Effector CD4-positive, alpha-beta T cell (primary cell): ENCODE results near the gene AR.

Experiments
- DNase-seq: peaks from one replicate; pipeline ENCODE4 v3.0.0-alpha.2; 2020
- total RNA-seq: gene quantifications from one replicate; lab custom pipeline; 2026; lab: John Stamatoyannopoulos, UW

Gene AR
- 0.75 reads per million for total RNA-seq

DNA sequence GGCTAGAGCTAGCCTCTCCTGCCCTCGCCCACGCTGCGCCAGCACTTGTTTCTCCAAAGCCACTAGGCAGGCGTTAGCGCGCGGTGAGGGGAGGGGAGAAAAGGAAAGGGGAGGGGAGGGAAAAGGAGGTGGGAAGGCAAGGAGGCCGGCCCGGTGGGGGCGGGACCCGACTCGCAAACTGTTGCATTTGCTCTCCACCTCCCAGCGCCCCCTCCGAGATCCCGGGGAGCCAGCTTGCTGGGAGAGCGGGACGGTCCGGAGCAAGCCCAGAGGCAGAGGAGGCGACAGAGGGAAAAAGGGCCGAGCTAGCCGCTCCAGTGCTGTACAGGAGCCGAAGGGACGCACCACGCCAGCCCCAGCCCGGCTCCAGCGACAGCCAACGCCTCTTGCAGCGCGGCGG lies at the start of gene AR:
AR (plus strand) TSS at position 204 of the 400 bp plus-strand sequence. CDS start 1,126 bp downstream, outside the sequence.
- no peak for DNase-seq

- no peak for DNase-seq
These were observed 43.2 kb upstream of the AR start for GRCh38 chrX:67500617-67501016.

DNA sequence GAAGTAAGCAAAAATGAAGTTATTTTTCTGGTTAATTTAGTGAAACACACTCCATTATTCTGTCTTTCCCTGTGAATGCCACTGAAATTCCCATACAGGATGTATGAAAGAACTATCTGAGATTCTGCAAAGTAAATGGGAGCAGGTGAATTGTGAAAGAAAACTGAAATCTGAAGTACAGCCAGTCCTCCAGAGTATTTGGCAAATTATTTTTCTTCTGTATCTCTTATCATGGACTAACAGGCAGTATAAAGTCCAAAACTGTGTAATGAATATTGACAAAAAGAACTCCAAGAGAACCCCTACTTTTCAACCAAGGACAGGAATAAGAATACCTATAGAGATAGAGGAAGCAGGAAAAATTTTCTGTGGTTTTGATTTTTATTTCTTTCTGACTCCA lies 40.8 kb upstream of the AR start:
- DNase-seq, result no peak

GRCh38 chrX:67503453-67503852 lies 40.4 kb upstream of the AR start:
- no peak for DNase-seq

- no peak for DNase-seq
These were observed 23.1 kb upstream of the AR start for GRCh38 chrX:67520671-67521070.

- DNase-seq, result no peak
These were observed 20.7 kb upstream of the AR start for GRCh38 chrX:67523002-67523681.

DNA sequence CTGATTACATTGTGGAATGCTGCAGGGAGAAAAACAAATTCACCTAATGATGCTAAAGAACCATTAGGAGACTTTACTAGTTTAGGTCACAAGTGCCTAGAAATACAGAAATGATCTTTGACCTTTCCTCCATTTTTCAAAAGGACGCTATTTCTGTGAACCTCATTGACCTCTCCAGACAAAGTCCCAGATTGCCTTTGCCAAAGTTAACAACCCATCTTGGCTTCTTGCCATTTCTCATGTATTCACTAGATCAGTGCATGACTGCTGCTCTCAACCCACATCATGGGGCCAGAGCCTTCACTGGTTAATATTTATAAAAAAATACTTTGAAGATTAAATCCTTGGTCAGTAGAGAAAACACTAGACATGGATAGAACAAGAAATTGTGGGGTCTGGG lies 19.9 kb upstream of the AR start:
- no peak for DNase-seq

GRCh38 chrX:67524428-67524827 lies 19.4 kb upstream of the AR start:
- no peak for DNase-seq

DNA sequence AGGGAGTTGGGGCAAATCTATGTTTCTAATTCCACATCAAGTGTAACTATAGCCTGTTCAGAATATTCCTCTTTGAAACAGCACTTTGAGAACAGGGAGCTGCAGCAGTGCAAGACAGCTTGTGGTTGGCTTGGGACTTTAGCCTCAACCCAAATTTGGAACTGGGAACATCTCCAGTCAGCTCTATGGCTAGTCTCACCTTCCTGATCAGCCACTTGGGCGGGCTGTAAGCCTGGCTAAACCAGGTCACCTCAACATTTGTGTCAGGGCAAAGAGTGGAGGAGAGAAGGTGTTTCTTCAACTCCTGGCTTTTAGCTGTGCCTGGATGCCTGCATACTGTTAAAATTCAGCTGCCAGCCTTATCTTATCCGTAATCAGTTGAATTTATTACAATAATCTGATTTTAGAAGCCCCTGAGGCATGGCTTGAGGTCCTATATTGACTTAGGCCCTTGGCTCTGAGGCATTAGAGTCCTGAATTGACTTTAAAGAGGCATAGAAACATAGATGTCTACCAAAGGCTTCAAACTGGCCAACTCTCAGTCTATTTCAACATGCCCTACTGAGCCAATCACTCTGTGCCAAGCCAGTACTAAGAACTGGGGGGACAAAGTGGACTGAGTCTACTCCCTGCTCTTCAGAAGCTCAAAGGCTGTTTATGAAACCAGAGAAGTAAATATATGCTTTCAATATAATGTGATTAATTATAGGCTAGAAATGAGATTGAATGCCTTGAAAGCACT lies 18.7 kb upstream of the AR start:
- DNase-seq, result no peak

DNA sequence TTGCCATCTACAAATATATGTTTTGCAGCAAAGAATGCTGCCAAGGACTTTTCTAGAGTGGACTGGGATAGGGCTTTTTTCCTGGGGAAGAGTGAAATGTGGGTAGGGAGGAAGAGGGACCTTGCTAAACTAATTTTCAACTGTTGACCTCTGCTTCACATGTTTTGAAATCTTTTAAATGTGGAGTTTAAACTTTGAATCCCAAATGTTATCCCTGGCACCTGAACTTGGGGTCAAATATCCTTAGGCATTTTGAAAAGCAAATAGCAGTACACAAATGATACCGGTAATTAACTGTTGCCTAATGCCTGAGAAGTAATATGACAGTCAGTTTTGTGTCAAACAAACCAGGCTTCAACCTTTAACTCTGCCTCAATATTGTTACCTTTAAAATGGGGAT lies 7.3 kb upstream of the AR start:
- DNase-seq, result no peak

GRCh38 chrX:67538383-67538782 lies 5.4 kb upstream of the AR start:
- no peak for DNase-seq

DNA sequence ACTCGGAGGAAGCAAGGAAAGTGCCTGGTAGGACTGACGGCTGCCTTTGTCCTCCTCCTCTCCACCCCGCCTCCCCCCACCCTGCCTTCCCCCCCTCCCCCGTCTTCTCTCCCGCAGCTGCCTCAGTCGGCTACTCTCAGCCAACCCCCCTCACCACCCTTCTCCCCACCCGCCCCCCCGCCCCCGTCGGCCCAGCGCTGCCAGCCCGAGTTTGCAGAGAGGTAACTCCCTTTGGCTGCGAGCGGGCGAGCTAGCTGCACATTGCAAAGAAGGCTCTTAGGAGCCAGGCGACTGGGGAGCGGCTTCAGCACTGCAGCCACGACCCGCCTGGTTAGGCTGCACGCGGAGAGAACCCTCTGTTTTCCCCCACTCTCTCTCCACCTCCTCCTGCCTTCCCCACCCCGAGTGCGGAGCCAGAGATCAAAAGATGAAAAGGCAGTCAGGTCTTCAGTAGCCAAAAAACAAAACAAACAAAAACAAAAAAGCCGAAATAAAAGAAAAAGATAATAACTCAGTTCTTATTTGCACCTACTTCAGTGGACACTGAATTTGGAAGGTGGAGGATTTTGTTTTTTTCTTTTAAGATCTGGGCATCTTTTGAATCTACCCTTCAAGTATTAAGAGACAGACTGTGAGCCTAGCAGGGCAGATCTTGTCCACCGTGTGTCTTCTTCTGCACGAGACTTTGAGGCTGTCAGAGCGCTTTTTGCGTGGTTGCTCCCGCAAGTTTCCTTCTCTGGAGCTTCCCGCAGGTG lies 637 bp downstream of the AR start:
- DNase-seq, result no peak

GRCh38 chrX:67545036-67545821 lies 1.4 kb downstream of the AR start:
- DNase-seq, result no peak

DNA sequence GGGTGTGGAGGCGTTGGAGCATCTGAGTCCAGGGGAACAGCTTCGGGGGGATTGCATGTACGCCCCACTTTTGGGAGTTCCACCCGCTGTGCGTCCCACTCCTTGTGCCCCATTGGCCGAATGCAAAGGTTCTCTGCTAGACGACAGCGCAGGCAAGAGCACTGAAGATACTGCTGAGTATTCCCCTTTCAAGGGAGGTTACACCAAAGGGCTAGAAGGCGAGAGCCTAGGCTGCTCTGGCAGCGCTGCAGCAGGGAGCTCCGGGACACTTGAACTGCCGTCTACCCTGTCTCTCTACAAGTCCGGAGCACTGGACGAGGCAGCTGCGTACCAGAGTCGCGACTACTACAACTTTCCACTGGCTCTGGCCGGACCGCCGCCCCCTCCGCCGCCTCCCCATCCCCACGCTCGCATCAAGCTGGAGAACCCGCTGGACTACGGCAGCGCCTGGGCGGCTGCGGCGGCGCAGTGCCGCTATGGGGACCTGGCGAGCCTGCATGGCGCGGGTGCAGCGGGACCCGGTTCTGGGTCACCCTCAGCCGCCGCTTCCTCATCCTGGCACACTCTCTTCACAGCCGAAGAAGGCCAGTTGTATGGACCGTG lies 2.2 kb downstream of the AR start:
- no peak for DNase-seq

- DNase-seq, result no peak
These were observed 2.9 kb downstream of the AR start for GRCh38 chrX:67546496-67547423.

GRCh38 chrX:67555578-67556203 lies 11.9 kb downstream of the AR start:
- no peak for DNase-seq

GRCh38 chrX:67558267-67558666 lies 14.4 kb downstream of the AR start:
- DNase-seq, result no peak

- no peak for DNase-seq
These were observed 19.9 kb downstream of the AR start for GRCh38 chrX:67563469-67564448.

DNA sequence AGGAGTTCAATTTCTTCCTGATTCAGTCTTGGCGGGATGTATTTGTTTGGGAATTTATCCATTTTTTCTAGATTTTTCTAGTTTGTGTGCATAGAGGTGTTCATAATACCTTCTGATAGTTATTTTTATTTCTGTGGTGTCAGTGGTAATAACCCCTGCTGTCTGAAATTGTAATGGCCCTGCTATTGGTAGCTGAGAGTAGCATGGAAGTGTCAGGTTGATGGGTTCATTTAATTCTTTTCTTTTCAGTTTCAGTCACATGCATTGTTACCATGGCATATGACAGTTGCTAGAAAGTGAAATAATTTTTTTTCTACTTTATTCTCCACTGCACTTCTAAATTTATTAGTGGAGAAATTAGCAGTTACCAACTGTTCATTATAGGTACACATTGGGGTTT lies 20.7 kb downstream of the AR start:
- DNase-seq, result no peak

DNA sequence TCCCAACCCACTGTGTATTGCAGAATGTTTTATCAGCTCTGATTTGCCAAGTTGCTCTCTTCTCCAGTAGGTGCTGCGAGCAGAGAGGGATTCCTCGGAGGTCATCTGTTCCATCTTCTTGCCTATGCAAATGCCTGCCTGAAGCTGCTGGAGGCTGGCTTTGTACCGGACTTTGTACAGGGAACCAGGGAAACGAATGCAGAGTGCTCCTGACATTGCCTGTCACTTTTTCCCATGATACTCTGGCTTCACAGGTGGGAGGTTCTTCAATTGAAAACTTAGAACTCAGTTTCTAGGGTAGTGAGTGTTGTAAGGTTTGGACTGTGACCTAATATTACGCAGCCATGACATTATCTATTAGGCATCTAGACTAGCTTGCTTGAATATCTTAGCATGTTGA lies 24.9 kb downstream of the AR start:
- DNase-seq, result no peak
